Mononuclear cell (primary cell): ENCODE results near the gene SLC51A. TPM values are rescaled to one million over a fixed set of nuclear protein-coding genes. Genes with fewer than 3 reads are reported as not detected.
"Not testable (repeated sequence)": the region's sequence is repeated elsewhere in the genome, so short reads cannot be mapped to it uniquely, and the experiment has no call there.

Experiments
- H3K27me3 ChIP-seq: 2 replicates; pipeline ENCODE4 v1.6.0; 2011; ENCODE audit warnings: low read length, control low read depth; ENCODE audit not compliant: insufficient read depth
- H3K4me1 ChIP-seq: 2 replicates; pipeline ENCODE4 v1.5.1; 2011; ENCODE audit warnings: mild to moderate bottlenecking, low read length, control low read depth; ENCODE audit not compliant: insufficient read depth
- H3K4me3 ChIP-seq: 2 replicates; pipeline ENCODE4 v1.5.1; 2011; ENCODE audit warnings: mild to moderate bottlenecking, low read length, moderate library complexity
- H3K9me3 ChIP-seq: 2 replicates; pipeline ENCODE4 v1.5.1; 2011; ENCODE audit warnings: low read depth, mild to moderate bottlenecking, control low read depth, low read length
- total RNA-seq: library from RNA; depleted of rRNA; stranded (reverse); fragments of >200 nt; gene quantifications from one replicate; pipeline ENCODE4 v1.2.3, GENCODE V29; 2012

Gene SLC51A
- total RNA-seq, 1 donor: 0.31 TPM

DNA sequence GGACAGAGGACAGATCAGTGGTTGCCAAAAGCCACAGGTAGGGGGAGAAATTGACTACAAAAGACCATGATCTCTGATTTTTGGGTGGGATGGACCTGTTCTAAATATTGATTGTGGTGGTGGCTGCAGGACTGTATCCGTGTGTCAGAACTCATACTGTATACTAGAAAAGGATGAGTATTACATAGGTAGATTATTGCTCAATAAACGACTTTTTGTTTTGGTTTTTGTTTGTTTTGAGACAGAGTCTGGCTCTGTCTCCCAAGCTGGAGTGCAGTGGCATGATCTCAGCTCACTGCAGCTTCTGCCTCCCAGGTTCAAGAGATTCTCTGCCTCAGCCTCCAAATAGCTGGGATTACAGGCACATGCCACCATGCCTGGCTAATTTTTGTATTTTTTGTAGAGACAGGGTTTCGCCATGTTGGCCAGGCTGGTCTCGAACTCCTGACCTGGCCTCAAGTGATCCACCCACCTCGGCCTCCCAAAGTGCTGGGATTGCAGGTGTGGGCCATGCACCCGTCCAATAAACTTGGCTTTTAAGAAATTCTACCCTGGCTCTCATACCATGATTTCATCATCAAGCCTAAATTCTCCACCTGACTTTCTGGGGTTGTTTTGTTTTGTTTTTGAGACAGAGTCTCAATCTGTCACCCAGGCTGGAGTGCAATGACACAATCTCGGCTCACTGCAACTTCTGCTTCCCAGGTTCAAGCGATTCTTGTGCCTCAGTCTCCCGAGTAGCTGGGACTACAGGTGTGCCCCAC is 10.7 kb upstream of the SLC51A start:
- H3K9me3 ChIP-seq, H3K4me3 ChIP-seq, H3K27me3 ChIP-seq: not testable (repeated sequence)
- H3K4me1 ChIP-seq: peaks cover 28% of the 10 kb centered on the region

DNA sequence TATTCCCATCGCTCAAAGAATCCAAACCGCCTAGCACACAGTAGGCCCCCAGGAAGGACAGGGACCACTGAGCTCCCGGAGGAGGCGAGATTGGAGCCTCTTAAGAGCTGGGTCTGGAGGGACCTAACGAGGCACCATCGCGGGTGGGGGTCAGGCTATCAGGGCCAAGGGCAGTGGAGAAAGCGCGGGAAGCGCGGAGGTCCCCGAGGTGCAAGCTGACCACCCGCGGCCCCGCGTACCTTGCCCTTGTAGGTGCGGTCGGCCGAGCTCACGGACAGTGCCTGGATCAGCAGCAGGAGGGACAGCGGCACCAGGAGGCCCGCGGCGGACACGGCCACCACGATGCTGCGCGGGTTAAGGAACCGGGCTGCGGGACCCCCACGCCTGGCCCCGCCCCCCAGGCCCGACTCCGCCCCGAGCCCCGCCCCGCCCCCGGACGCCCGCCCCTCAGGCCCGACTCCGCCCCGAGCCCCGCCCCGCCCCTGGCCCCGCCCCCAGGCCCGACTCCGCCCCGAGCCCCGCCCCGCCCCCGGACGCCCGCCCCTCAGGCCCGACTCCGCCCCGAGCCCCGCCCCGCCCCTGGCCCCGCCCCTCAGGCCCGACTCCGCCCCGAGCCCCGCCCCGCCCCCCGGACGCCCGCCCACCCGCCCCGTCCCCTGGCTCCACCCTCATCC is 9.0 kb upstream of the SLC51A start:
- H3K27me3 ChIP-seq: no peaks in the 10 kb centered on the region
- no peaks in the 10 kb centered on the region for H3K9me3 ChIP-seq
- H3K4me1 ChIP-seq: peaks cover 24% of the 10 kb centered on the region
- H3K4me3 ChIP-seq: peak overlapping the region; percentile 23

DNA sequence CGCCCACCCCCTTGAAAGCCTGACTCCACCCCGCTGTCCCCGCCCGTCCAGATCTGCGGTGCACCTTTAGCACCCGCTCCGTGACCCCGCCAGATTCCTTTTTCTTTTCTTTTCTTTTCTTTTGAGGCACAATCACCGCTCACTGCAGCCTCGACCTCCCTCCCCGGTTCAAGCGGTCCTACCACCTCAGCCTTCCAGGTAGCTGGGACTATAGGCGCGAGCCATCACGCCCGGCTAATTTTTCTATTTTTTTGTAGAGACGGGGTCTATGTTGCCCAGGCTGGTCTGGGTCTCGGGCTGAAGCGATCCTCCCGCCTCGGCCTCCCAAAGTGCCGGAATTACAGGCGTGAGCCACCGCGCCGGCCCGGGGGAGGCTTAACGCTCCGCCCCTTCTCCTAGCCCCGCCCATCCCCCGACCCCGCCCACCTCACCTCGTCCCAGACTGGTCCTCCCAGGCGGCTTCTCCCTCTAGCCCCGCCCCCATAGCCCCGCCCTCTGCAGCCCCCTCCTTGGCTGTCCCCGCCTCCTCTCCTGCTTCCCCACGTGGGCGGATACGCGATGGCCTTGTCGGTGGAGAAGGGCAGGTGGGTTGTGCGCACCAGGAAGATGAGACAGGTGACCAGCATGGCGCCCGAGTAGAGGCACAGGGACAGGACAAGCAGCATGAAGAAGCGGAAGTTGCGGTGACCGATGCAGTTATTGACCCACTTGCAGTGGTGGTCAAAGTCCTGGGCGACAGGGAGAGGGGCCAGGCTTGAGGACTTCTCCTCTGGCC is 8.3 kb upstream of the SLC51A start:
- Histone ChIP-seq H3K27me3 (no peaks in the 10 kb centered on the region), H3K4me1 (peaks cover 17% of the 10 kb centered on the region), H3K9me3 (no peaks in the 10 kb centered on the region), H3K4me3 (peak overlapping the region; percentile 38)

DNA sequence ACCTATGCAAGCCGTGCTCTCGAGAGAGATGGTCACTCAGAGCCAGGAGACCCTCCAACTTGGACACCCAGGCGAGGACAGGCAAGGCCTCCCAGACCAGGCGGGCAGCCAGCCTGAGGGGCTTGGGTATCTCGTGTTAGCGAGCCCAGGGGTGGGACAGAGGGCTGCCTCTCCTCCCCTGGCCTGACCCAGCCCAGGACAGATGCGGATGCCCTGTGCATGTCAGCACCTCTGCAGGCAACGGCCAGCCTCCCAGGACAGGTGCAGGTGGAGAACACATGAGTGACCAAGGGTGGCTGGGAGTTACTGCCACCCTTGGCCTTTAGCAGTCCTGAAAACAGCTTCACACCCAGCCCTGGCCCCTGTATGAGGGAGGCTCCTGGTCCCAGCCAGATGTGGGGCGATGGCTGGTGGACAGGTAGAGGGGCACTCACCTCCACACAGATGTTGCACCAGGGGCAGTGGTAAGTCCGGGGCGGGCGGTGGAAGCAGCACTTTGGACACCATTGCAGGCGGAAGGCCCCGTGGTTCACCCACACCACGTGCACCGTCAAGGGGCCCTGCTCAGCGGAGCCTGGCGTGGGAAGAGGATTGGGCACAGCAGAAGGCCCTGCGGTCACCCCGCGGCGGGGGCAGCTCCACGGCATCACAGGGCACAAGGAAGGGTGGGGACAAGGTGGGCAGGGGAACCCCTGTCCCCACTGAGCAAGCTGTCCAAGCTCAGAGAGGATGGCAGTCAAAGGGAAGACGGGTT is 7.2 kb upstream of the SLC51A start:
- no peak overlapping the region for H3K4me3 ChIP-seq
- H3K27me3 ChIP-seq: no peaks in the 10 kb centered on the region
- H3K9me3 ChIP-seq: no peaks in the 10 kb centered on the region
- H3K4me1 ChIP-seq: peaks cover 8% of the 10 kb centered on the region

DNA sequence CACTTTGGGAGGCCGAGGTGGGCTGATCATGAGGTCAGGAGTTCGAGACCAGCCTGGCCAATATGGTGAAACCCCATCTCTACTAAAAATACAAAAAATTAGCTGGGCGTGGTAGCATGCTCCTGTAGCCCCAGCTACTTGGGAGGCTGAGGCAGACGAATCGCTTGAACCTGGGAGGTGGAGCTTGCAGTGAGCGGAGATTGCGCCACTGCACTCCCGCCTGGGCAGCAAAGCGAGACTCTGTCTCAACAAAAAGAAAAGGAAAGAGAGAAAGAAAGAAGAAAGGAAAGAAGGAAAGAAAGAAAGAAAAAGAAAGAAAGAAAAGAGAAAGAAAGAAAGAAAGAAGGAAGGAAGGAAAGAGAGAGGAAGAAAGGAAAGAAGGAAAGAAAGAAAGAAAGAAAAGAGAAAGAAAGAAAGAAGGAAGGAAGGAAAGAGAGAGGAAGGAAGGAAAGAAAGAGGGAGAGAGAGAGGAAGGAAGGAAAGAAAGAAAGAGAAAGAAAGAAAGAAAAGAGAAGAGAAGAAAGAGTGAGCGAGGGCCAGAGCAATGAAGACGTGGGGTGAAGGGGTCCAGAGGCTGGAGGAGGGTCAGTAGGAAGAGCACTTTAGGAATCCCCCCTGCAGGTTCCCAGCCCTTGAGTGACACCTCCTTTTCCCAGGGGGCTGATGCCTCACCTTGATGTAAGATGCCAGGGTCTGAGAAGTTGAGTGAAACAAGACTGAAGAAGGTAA is 6.2 kb upstream of the SLC51A start:
- not testable (repeated sequence) for H3K27me3 ChIP-seq, H3K4me1 ChIP-seq, H3K4me3 ChIP-seq, H3K9me3 ChIP-seq

DNA sequence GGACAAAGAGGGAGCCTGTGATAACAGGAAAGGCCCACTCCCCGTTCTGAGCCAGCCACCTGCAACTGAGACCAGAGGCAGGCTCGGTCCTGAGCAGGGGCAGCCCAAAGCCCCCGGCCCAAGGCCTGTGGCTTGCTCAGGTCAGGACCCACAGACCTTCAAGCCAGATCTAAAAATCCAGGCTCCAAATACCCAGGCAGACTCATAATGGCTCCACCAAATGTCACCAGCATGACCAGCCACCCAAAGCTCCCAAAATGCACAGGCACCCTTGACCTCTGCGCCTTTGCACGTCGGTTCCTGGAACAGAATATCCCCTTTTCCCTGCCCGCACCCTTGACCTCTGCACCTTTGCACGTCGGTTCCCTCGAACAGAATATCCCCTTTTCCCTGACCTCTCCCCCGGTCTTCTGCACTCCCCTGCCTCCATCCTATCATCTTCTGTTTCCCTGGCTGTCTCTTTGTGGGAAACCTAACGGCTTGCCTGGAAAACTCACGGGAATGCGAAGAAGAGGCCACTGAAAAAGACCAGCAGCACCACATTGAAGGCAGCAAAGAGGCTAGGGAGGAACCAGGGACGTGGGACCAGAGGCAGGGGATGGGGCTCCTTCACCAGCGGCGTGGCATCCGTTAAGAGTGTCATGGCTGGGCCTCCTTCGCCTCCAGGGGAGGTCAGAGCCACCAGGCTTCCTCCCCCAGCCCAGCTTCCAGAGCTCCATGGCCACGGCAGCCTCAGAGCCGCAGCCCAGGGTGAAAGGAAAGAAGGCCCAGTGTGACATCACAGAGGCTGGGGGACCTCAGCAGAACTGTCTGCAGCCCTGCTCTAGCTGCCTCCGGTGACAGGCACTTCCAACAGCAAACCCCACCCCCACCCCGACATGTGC is 5.4 kb upstream of the SLC51A start, which contains the start of gene ZDHHC19:
ZDHHC19 (minus strand) TSS at position 728 of the 884 bp plus-strand sequence; CDS start at position 643, 85 bp downstream.
- Histone ChIP-seq H3K27me3 (no peaks in the 10 kb centered on the region), H3K9me3 (no peaks in the 10 kb centered on the region), H3K4me3 (no peak within 1 kb of the TSS), H3K4me1 (peaks cover 8% of the 10 kb centered on the region)

DNA sequence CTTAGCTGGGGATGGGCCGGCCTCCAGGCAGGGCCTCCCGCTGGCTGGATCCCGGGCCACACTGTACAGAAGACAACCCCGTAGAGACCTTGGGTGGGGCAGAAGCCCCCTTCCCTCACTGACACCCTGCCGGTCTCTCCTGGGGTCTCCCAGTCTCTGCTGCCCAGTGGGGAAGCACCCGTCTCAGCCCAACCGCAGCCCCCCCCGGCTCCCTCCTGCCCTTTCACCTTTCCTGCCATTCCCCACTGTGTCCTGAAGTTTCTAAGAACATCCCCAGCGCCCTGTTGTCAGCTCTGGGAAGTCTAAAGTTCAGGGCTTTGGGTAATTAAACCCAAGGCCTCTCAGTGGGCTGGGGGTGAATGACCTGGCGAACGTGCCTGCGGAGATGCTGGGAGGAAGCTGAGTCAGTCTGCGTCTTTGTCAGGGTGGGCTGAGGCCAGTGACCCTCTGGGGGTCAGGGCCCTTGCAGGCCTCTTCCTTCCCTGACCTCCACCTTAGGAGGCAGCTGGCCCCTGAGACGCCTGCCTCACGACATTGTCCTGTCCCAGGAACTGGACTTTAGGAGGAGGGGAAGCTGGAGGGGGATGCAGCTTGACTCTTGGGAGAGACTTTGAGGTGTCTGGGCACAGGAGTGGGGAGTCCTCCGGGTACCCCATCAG is 1.4 kb upstream of the SLC51A start:
- no peaks in the 10 kb centered on the region for H3K9me3 ChIP-seq
- H3K4me1 ChIP-seq: peaks cover 21% of the 10 kb centered on the region
- H3K4me3 ChIP-seq: no peak overlapping the region
- no peaks in the 10 kb centered on the region for H3K27me3 ChIP-seq

DNA sequence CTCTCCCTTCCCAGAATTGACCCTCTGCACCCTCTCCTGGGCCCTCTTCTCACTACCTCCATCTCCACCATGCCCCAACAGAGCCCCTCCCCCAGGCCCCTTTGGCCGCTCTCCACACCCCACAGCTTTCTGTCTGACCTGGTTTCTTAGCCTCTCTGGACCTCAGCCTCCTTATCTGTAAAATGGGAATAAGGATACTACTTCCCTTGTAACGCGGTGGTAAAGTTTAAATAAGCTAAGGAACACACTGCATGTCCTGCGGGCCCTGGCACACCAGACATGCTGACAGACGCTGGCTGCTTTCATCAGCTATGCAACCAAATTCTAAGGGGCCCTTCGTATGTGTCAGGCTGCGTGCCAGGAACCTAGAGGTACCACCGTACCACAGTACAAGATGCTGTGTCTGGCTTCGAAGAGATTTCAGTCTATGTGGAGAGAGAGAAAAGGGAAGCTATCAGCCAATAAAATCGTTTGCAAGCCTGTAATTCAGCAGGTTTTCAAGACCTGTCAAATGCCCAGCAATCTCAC is 777 bp upstream of the SLC51A start:
- no peak overlapping the region for H3K4me3 ChIP-seq
- H3K27me3 ChIP-seq: no peaks in the 10 kb centered on the region
- H3K9me3 ChIP-seq: no peaks in the 10 kb centered on the region
- peaks cover 27% of the 10 kb centered on the region for H3K4me1 ChIP-seq

DNA sequence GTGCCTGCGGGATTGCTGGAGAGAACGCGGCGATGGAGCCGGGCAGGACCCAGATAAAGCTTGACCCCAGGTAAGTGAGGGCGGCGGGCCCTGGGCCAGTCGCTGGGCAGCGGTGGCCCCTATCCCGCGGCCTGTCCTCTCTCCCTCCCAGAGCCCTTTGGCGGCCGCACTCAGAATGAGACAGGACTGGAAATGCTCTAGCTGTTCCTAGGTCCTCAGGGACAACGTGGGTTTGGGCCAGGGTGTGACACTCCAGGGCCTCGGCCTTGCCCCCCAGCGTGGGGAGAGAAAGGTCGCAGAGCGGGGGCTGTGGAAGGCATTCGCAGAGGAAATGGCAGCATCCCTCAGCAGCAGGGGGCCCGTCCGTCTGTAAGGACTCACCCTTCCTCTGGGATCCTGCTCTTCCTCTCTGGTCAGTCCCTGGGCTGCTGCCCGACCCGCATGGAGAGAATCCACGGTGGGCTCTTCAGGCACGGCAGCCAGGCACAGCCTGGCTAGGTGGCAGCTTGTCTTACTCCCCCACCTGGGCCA is 412 bp downstream of the SLC51A start:
- Histone ChIP-seq H3K4me3 (no peak overlapping the region), H3K9me3 (no peaks in the 10 kb centered on the region)

DNA sequence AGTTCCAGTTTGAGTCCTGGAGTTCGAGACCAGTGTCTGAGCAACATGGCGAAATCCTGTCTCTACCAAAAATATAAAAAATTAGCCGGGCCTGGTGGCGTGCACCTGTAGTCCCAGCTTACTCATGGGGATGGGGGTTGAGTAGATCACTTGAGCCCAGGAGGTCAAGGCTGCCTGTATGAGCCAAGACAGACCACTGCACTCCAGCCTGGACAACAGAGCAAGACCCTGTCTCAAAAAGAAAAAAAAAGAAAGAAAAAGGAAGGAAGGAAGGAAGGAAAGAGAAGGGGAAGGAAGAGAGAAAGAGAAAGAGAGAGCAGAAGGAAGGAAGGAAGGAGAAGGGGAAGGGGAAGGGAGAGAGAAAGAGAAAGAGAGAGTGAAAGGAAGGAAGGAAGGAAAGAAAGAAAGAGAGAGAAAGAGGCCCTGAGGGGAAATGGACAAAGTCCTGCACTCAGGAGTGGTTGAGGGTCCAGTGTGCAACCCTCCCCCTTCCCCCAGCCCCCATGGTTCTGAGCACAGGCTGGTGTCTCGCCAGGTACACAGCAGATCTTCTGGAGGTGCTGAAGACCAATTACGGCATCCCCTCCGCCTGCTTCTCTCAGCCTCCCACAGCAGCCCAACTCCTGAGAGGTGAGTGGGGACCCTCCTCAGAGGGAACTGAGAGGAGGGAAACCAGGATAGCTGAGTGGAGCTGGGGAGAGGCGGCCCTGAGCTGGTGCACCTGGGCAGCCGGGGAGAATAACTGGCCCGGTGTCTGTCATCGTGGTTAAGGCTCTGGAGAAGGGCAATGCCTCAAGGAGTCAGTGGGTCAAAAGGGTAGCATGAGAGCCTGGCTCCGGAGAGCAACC is 1.2 kb downstream of the SLC51A start:
- Histone ChIP-seq H3K4me3 (no peak overlapping the region), H3K4me1 (peaks cover 34% of the 10 kb centered on the region), H3K9me3 (no peaks in the 10 kb centered on the region)

More for the DNA sequence above, 412 bp downstream of the SLC51A start:
- Histone ChIP-seq H3K4me1 (peaks cover 34% of the 10 kb centered on the region), H3K27me3 (no peaks in the 10 kb centered on the region)

DNA sequence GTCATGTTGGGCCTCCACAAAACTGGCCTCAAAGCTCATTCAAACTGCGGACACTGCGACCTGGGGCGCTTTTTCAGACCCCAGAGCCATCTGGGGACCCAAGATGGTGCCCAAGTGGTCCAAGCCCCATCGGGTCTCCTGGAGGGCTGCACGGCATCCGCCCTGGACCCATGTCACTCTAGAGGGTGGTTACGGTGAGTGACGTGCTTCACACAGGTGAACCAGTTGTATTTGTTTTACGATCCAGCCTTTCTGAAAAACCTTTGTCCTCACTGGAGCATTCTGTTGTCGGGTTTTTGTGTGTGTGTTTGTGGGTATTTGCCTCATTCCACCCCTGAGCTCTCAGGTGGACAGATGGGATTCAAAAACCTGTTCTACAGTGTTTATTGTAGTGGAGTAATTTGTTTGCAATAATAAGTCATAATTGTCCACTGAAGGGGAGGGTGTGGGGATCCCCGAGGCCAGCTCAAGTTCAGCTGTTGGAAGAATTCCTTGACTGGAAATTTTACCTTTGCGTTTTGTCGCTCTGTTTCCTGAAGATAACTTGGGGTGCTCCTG is 1.9 kb downstream of the SLC51A start:
- no peaks in the 10 kb centered on the region for H3K27me3 ChIP-seq
- H3K9me3 ChIP-seq: no peaks in the 10 kb centered on the region
- H3K4me3 ChIP-seq: no peak overlapping the region
- H3K4me1 ChIP-seq: peaks cover 34% of the 10 kb centered on the region

More for the DNA sequence above, 1.2 kb downstream of the SLC51A start:
- no peaks in the 10 kb centered on the region for H3K27me3 ChIP-seq
